ENCODE results near the gene KMO. TPM values are rescaled to one million over a fixed set of nuclear protein-coding genes. Genes with fewer than 3 reads are reported as not detected.

Gene KMO
- under 1 TPM; 0.57 to 0.71 TPM for total RNA-seq
- not detected for polyA plus RNA-seq
- total RNA-seq: 0 to 0.17 (median 0) reads per million in 6 experiments

GRCh38 chr1:241532162-241532531, at the start of gene KMO:
Gene KMO (plus strand): TSS chr1:241532378. CDS start chr1:241532445, 67 bp downstream.
- Mint-ChIP-seq H3K36me3 (no peaks in the 10 kb centered on the region), H3K4me1 (peaks cover 2 to 32% (median 11%) of the 10 kb centered on the region in 4 donors), H3K27me3 (no peaks in the 10 kb centered on the region), H3K4me3 (peak within 1 kb of the TSS; percentile 91 to 100 (median 96)), H3K27ac (peak within 1 kb of the TSS; percentile 79 to 92 (median 86)), H3K9me3 (no peaks in the 10 kb centered on the region)
- POLR2A ChIA-PET: no interaction called here
- DNase-seq (peak in 2 of 10 donors; percentile 2 to 9), ATAC-seq (peak in 1 of 2 donors; percentile 12)

DNA sequence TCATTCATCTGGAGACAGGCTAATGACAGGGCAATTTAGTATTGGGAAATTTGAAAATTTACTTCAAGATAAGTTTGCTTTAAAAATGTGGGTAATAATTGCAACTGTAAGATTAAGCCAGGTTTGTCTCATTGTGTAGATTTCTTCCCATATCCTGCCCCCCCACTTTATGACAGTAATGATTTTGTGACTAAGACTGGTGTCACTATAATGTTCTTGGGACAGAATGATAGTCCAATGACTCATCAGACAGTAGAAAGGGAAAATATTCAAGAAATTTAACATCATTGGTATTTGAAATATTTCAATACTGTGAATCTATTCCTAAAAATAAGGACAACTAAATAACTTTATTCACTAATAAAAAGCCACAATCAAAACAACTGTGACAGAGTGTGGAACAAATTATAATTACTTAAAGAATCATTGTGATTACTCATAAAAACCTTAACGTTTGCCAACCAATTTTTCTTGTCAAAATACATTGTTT, 49.4 kb upstream of the KMO start:
- ATAC-seq (no peak), DNase-seq (no peak)
- POLR2A ChIA-PET: no interaction called here
- H3K4me1 Mint-ChIP-seq: peaks cover 0 to 2% (median 0%) of the 10 kb centered on the region in 4 donors
- no peaks in the 10 kb centered on the region for H3K36me3 Mint-ChIP-seq
- H3K27ac Mint-ChIP-seq: no peak overlapping the region
- peaks cover 0 to 8% (median 6%) of the 10 kb centered on the region in 5 donors for H3K27me3 Mint-ChIP-seq
- no peak overlapping the region for H3K4me3 Mint-ChIP-seq
- no peaks in the 10 kb centered on the region for H3K9me3 Mint-ChIP-seq

GRCh38 chr1:241485145-241485544, 47.0 kb upstream of the KMO start:
- no peaks in the 10 kb centered on the region for H3K4me1 Mint-ChIP-seq
- peaks cover 0 to 3% (median 2%) of the 10 kb centered on the region in 5 donors for H3K27me3 Mint-ChIP-seq
- H3K36me3 Mint-ChIP-seq: no peaks in the 10 kb centered on the region
- H3K4me3 Mint-ChIP-seq: no peak overlapping the region
- no peak overlapping the region for H3K27ac Mint-ChIP-seq
- POLR2A ChIA-PET: no interaction called here
- ATAC-seq (no peak), DNase-seq (no peak)
- H3K9me3 Mint-ChIP-seq: no peaks in the 10 kb centered on the region

GRCh38 chr1:241485554-241485992, 46.6 kb upstream of the KMO start:
- no peak for DNase-seq
- POLR2A ChIA-PET: no interaction called here
- Mint-ChIP-seq H3K4me1 (no peaks in the 10 kb centered on the region), H3K9me3 (no peaks in the 10 kb centered on the region), H3K27ac (no peak overlapping the region), H3K36me3 (no peaks in the 10 kb centered on the region), H3K27me3 (peaks cover 0 to 3% (median 1%) of the 10 kb centered on the region in 5 donors), H3K4me3 (no peak overlapping the region)
- ATAC-seq: no peak

GRCh38 chr1:241488739-241489138, 43.4 kb upstream of the KMO start:
- H3K4me3 Mint-ChIP-seq: no peak overlapping the region
- no peaks in the 10 kb centered on the region for H3K4me1 Mint-ChIP-seq
- no peaks in the 10 kb centered on the region for H3K9me3 Mint-ChIP-seq
- peaks cover 0 to 2% (median 0%) of the 10 kb centered on the region in 5 donors for H3K27me3 Mint-ChIP-seq
- ATAC-seq: no peak
- POLR2A ChIA-PET: no interaction called here
- no peak for DNase-seq
- no peak overlapping the region for H3K27ac Mint-ChIP-seq
- H3K36me3 Mint-ChIP-seq: peaks cover 0 to 4% (median 0%) of the 10 kb centered on the region in 3 donors

DNA sequence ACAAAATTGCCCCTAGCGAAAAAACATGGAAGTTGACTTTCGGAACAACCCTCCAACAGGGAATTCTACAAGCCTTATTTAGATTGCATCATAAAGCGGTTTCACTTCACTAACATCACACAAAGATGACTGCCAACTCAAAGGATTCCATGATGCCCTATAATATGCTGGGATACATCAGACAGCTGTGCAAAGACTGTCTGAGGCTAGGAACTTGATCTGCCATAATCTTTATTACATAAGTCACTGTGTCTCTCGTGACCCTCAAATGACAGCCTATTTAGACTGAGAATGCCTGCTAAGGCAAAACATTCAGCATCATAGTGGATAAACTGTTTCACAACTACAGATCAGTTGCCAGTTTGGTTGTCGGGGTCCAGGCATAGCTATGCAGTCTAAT, 36.4 kb upstream of the KMO start:
- peaks cover 12 to 68% (median 48%) of the 10 kb centered on the region in 3 donors for H3K36me3 Mint-ChIP-seq
- H3K9me3 Mint-ChIP-seq: no peaks in the 10 kb centered on the region

GRCh38 chr1:241499910-241500309, 32.3 kb upstream of the KMO start:
- peak overlapping the region in 1 of 10 donors; percentile 40 for H3K27ac Mint-ChIP-seq
- H3K9me3 Mint-ChIP-seq: no peaks in the 10 kb centered on the region
- POLR2A ChIA-PET: no interaction called here
- peaks cover 20 to 89% (median 61%) of the 10 kb centered on the region in 3 donors for H3K36me3 Mint-ChIP-seq
- H3K4me3 Mint-ChIP-seq: no peak overlapping the region
- no peaks in the 10 kb centered on the region for H3K27me3 Mint-ChIP-seq
- DNase-seq: no peak
- ATAC-seq: no peak
- H3K4me1 Mint-ChIP-seq: peaks cover 0 to 9% (median 0%) of the 10 kb centered on the region in 4 donors

More for the DNA sequence above, 36.4 kb upstream of the KMO start:
- POLR2A ChIA-PET: no interaction called here
- DNase-seq: no peak
- H3K27me3 Mint-ChIP-seq: no peaks in the 10 kb centered on the region
- peaks cover 0 to 4% (median 0%) of the 10 kb centered on the region in 4 donors for H3K4me1 Mint-ChIP-seq
- no peak overlapping the region for H3K4me3 Mint-ChIP-seq
- no peak for ATAC-seq
- H3K27ac Mint-ChIP-seq: no peak overlapping the region

GRCh38 chr1:241503444-241503843, 28.7 kb upstream of the KMO start:
- H3K27ac Mint-ChIP-seq: peak overlapping the region in 1 of 10 donors; percentile 20
- H3K4me1 Mint-ChIP-seq: peaks cover 0 to 9% (median 0%) of the 10 kb centered on the region in 4 donors
- POLR2A ChIA-PET: no interaction called here
- ATAC-seq: no peak
- peaks cover 25 to 90% (median 55%) of the 10 kb centered on the region in 3 donors for H3K36me3 Mint-ChIP-seq
- H3K4me3 Mint-ChIP-seq: no peak overlapping the region
- no peak for DNase-seq
- H3K9me3 Mint-ChIP-seq: no peaks in the 10 kb centered on the region
- no peaks in the 10 kb centered on the region for H3K27me3 Mint-ChIP-seq

DNA sequence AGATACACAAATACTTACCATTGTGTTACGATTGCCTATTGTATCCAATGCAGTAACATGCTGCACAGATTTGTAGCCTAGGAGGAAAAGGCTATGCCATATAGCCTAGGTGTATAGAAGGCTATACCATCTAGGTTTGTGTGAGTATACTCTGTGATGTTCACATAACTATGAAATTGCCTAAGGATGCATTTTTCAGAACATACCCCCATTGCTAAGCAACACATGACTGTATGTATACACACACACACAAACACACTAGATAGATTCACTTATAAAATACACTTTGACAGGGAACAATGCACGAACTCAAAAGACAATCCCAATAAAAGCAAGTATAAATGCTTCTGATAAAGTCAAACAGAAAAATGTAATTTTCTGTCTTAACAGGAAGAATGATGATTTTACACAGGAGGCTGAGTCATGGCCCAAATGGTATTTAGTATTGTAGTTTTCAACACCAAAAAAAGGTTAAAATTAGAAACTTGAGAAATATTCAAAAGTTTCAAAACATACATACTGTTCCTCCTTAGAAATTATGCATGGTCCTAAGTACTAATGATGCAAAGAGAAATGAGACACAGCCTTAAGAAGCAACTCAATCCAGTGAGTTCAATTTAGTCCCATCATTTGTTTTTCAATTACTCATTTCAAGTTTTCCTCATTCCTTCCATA, 24.9 kb upstream of the KMO start:
- H3K36me3 Mint-ChIP-seq: peaks cover 15 to 86% (median 45%) of the 10 kb centered on the region in 3 donors
- H3K4me1 Mint-ChIP-seq: peaks cover 0 to 7% (median 0%) of the 10 kb centered on the region in 4 donors
- ATAC-seq (no peak), DNase-seq (no peak)
- H3K9me3 Mint-ChIP-seq: no peaks in the 10 kb centered on the region
- H3K4me3 Mint-ChIP-seq: no peak overlapping the region
- H3K27me3 Mint-ChIP-seq: no peaks in the 10 kb centered on the region
- POLR2A ChIA-PET: no interaction called here
- no peak overlapping the region for H3K27ac Mint-ChIP-seq

DNA sequence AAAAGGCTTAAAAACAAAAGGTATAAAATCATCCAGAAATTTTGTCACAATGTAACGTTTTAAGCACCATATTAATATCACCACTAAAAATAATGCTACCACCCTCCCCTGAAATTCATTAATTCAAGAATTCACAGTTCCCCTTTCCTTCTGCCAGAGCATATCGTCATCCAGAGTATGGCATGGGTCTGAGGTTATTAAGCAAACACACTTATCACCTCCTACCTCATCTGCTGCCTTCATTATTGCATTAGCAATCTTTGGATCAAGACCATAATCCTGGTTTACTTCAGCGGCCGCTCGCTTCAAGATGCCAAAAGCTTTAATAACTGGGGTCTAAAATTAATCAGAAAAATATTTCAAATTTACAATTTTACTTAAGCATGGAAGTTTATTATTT, 18.8 kb upstream of the KMO start:
- H3K4me1 Mint-ChIP-seq: peaks cover 12 to 24% (median 22%) of the 10 kb centered on the region in 4 donors
- H3K27me3 Mint-ChIP-seq: no peaks in the 10 kb centered on the region
- no peak for ATAC-seq
- POLR2A ChIA-PET: no interaction called here
- no peaks in the 10 kb centered on the region for H3K9me3 Mint-ChIP-seq
- no peak overlapping the region for H3K27ac Mint-ChIP-seq
- no peak for DNase-seq
- no peak overlapping the region for H3K4me3 Mint-ChIP-seq
- H3K36me3 Mint-ChIP-seq: peaks cover 0 to 60% (median 18%) of the 10 kb centered on the region in 3 donors

GRCh38 chr1:241518476-241519307, 13.5 kb upstream of the KMO start:
- ATAC-seq (peak; percentile 1 to 4), DNase-seq (peak in 3 of 10 donors; percentile 24 to 36 (median 32))
- no peaks in the 10 kb centered on the region for H3K9me3 Mint-ChIP-seq
- H3K36me3 Mint-ChIP-seq: peaks cover 0 to 21% (median 7%) of the 10 kb centered on the region in 3 donors
- H3K27ac Mint-ChIP-seq: peak overlapping the region; percentile 51 to 95 (median 86)
- peak overlapping the region in 9 of 10 donors; percentile 83 to 97 (median 92) for H3K4me3 Mint-ChIP-seq
- POLR2A ChIA-PET: interaction anchor here (1.0 to 1.3 kb wide), 2 partner anchors 33 to 121 kb away, joined by 3 to 4 read pairs; partner anchors contain the start of genes CHML and OPN3
- peaks cover 12 to 30% (median 27%) of the 10 kb centered on the region in 4 donors for H3K4me1 Mint-ChIP-seq
- H3K27me3 Mint-ChIP-seq: peaks cover 2 to 19% (median 13%) of the 10 kb centered on the region in 5 donors

GRCh38 chr1:241519308-241520079, 12.7 kb upstream of the KMO start, which contains the start of gene FH:
Gene FH (minus strand): TSS chr1:241519755. CDS start chr1:241519722, 33 bp downstream.
- POLR2A ChIA-PET: interaction anchor here (0.6 to 1.3 kb wide), 5 partner anchors 28 to 1736 kb away, joined by 3 to 4 read pairs (median 3); partner anchors contain the start of genes CEP170, CHML, OPN3 and SDCCAG8
- Mint-ChIP-seq H3K4me1 (peaks cover 9 to 26% (median 23%) of the 10 kb centered on the region in 4 donors), H3K27me3 (peaks cover 2 to 19% (median 13%) of the 10 kb centered on the region in 5 donors), H3K36me3 (peaks cover 0 to 14% (median 5%) of the 10 kb centered on the region in 3 donors), H3K4me3 (peak within 1 kb of the TSS in 9 of 10 donors; percentile 83 to 97 (median 92)), H3K9me3 (no peaks in the 10 kb centered on the region), H3K27ac (peak within 1 kb of the TSS; percentile 51 to 95 (median 86))
- DNase-seq: peak; percentile 84 to 96 (median 92)
- peak; percentile 95 for ATAC-seq

Data from naive thymus-derived CD8-positive, alpha-beta T cell (primary cell).